Karpas-422 (cell line): Measurements from ENCODE around the gene NFAT5. TPM values are rescaled to one million over a fixed set of nuclear protein-coding genes. Genes with fewer than 3 reads are reported as not detected.
A peak's percentile ranks its signal among the peaks of the same experiment; 100 is the strongest.

Experiments
- DNase-seq: peaks from one replicate; pipeline ENCODE4 v3.0.0-alpha.2; 2015
- H2AFZ ChIP-seq: fragments of 200-600 bp; sonication (generic); 2 replicates; pipeline ENCODE4 v1.6.1; 2014; ENCODE audit warnings: antibody characterized with exemption, low read length, mixed read lengths
- H3K27ac ChIP-seq: fragments of 200-600 bp; sonication (generic); 2 replicates; pipeline ENCODE4 v1.5.1; 2014; ENCODE audit warnings: mild to moderate bottlenecking, low read length, moderate library complexity
- H3K27me3 ChIP-seq: fragments of 200-600 bp; sonication (generic); 2 replicates; pipeline ENCODE4 v1.6.1; 2014; ENCODE audit warnings: low read length, mixed read lengths
- H3K36me3 ChIP-seq: fragments of 200-600 bp; sonication (generic); 2 replicates; pipeline ENCODE4 v1.6.1; 2014; ENCODE audit warnings: low read length, mixed read lengths; ENCODE audit not compliant: insufficient read depth
- H3K4me1 ChIP-seq: fragments of 200-600 bp; sonication (generic); 2 replicates; pipeline ENCODE4 v1.6.1; 2014; ENCODE audit warnings: mild to moderate bottlenecking, low read length, mixed read lengths
- H3K4me2 ChIP-seq: fragments of 200-600 bp; sonication (generic); 2 replicates; pipeline ENCODE4 v1.6.1; 2014; ENCODE audit warnings: low read length, low read depth, mild to moderate bottlenecking; ENCODE audit not compliant: poor library complexity, severe bottlenecking
- H3K4me3 ChIP-seq: fragments of 200-600 bp; sonication (generic); 2 replicates; pipeline ENCODE4 v1.5.1; 2014; ENCODE audit warnings: mild to moderate bottlenecking, antibody characterized with exemption, low read length, mixed read lengths
- H3K79me2 ChIP-seq: fragments of 200-600 bp; sonication (generic); 2 replicates; pipeline ENCODE4 v1.6.1; 2014; ENCODE audit warnings: mild to moderate bottlenecking, low read length, mixed read lengths
- H3K9ac ChIP-seq: fragments of 200-600 bp; sonication (generic); 2 replicates; pipeline ENCODE4 v1.6.0; 2014; ENCODE audit warnings: low read length
- H3K9me2 ChIP-seq: fragments of 200-600 bp; sonication (generic), shearing (Covaris generic); replicated peaks from 2 replicates; pipeline ENCODE4 v1.6.0; 2014; ENCODE audit warnings: mild to moderate bottlenecking, low read length, moderate library complexity; ENCODE audit not compliant: insufficient read depth
- H3K9me3 ChIP-seq: fragments of 300-700, 200-600 bp; sonication (generic); 2 replicates; pipeline ENCODE4 v1.6.1; 2014; ENCODE audit warnings: low read length, mixed read lengths
- H4K20me1 ChIP-seq: fragments of 200-600 bp; sonication (generic); 2 replicates; pipeline ENCODE4 v1.6.1; 2014; ENCODE audit warnings: mild to moderate bottlenecking, antibody characterized with exemption, low read length, low read depth; ENCODE audit not compliant: insufficient read depth
- small RNA-seq: library from RNA; depleted of rRNA; stranded (forward); fragments of <200 nt; gene quantifications from one replicate; pipeline ENCODE3, GENCODE V24; 2014
- total RNA-seq: library from RNA; depleted of rRNA; stranded (reverse); fragments of >200 nt; shearing (Covaris generic); gene quantifications from 2 replicates; pipeline ENCODE4 v1.2.3, GENCODE V29; 2014; ENCODE audit warnings: low replicate concordance; rRNA removed

Gene NFAT5
- total RNA-seq, 1 experiment from 2014 or later: 41.6 TPM

DNA sequence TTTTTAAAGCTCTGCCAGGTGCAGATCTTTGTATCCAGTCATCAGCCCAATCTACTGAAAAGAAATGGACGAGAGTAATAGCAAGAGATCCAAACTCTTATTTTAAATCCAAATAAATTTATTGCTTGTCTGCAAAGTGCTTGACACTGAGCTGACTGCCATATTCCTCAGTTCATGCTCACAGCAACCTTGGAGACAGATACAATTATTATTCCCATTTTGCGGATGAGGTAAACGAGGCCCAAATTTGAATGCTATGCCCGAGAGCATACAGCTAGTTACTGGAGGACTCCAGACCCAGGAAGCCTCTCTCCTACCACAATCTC lies 188.3 kb downstream of the NFAT5 start:
- Histone ChIP-seq H3K4me1 (peaks cover 13% of the 10 kb centered on the region), H3K27me3 (no peaks in the 10 kb centered on the region), H3K79me2 (peaks cover 50% of the 10 kb centered on the region), H4K20me1 (peaks cover 8% of the 10 kb centered on the region; the same call in 1 of the 2 replicates), H3K36me3 (peaks cover 35% of the 10 kb centered on the region), H3K4me2 (peak overlapping the region; percentile 75), H3K9me2 (no peaks in the 10 kb centered on the region), H3K27ac (peak overlapping the region; percentile 48), H3K9ac (peak overlapping the region; percentile 89), H2AFZ (no peak overlapping the region), H3K9me3 (no peaks in the 10 kb centered on the region), H3K4me3 (peak overlapping the region; percentile 87)
- no peak for DNase-seq

Small RNA genes within 50 kb of the gene (small RNA-seq; reads per million reads assigned to genes)
- gene MIR1538: not detected

Other genes with a start within 250 kb of the NFAT5 start
- gene PDF, start 235.4 kb upstream of the NFAT5 start, total RNA-seq: 13.5 and 53.9 TPM in 2 replicates
- gene COG8, start 226.4 kb upstream of the NFAT5 start, total RNA-seq: 43.6 and 49.2 TPM in 2 replicates
- gene NIP7, start 226.2 kb upstream of the NFAT5 start, total RNA-seq: 21.8 and 24.4 TPM in 2 replicates
- gene TMED6, start 214.2 kb upstream of the NFAT5 start, total RNA-seq: 1.8 TPM in 1 of 2 replicates, not detected in the other
- gene TERF2, start 180.0 kb upstream of the NFAT5 start, total RNA-seq: 22.1 and 43.5 TPM in 2 replicates
- gene CYB5B, start 141.3 kb upstream of the NFAT5 start, total RNA-seq: 33.9 and 194 TPM in 2 replicates
- gene NQO1, start 160.6 kb downstream of the NFAT5 start, total RNA-seq: 16.2 and 19.0 TPM in 2 replicates
- gene NOB1, start 189.0 kb downstream of the NFAT5 start, total RNA-seq: 50.5 and 68.3 TPM in 2 replicates
- gene WWP2, start 196.4 kb downstream of the NFAT5 start, total RNA-seq: 30.7 and 42.0 TPM in 2 replicates